IPS-18c (cell line): ENCODE data around the gene IGSF8.
"Not testable (repeated sequence)": the region's sequence is repeated elsewhere in the genome, so short reads cannot be mapped to it uniquely, and the experiment has no call there.

Experiments
- H3K4me3 ChIP-seq: 2 replicates; pipeline ENCODE4 v1.7.0; 2013; ENCODE audit warnings: low read depth, mild to moderate bottlenecking, low read length, moderate library complexity; ENCODE audit not compliant: insufficient read depth
- H3K9me3 ChIP-seq: one replicate; pipeline ENCODE4 v1.6.1; 2013; ENCODE audit warnings: mild to moderate bottlenecking, low read length, moderate library complexity; ENCODE audit not compliant: control insufficient read depth, insufficient read depth

Gene IGSF8

DNA sequence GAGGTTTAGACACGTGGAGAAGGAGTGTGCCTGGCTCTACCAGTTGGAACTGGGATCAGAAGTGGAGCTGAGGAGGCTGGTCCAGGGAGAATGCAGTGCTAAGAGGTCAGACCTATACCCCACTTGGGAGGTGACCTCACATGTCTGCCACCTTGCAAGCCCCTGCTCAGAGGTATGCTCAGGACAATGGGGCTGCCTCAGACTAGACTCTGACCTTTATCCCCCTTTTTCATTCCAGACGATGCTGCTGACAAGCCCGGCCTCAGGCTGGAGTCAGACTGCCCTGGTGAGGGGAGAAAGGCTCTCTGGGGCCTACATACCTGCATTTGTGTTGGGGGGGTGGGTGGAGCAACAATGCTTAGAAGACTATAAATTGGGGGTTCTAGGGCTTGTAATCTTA lies 33.7 kb downstream of the IGSF8 start:
- H3K4me3 ChIP-seq: no peak overlapping the region
- H3K9me3 ChIP-seq: peaks cover 3% of the 10 kb centered on the region

DNA sequence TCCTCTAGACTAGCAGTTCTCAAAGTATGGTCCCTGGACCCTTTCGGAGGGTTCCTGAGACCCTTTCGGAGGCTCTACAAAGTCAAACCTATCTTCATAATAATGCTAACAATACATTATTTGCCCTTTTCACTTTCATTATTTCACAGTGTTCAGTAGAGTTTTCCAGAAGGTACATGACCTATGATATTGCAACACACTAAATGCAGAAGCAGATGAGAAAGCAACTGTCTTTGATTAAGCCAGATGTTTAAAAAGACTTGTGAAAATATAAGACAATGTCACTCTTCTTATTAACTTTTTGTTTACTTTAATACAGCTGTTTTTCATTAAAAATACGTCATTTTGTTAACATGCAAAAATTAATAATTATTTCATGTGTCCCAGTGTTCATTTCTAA lies 34.3 kb downstream of the IGSF8 start:
- no peak overlapping the region for H3K4me3 ChIP-seq
- H3K9me3 ChIP-seq: peaks cover 3% of the 10 kb centered on the region

DNA sequence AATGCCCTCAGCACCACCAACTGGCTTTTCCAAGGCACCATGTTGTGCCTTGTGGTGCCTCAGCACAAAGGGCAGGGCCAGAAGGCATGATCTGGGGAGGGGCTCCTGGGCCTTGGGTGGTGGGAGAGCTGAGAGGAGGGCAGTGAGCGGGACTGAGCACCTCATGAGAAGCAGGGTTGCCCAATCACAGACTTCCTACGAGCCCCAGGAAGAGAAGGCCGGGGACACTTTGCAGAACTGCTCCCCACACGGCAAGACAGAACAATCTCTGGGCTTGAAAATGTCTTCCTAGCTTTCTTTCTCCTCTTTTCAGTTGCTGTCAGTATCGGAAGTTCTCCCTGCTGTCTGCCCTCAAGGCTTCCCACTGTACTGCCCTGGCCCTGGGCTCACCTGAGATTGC lies 35.2 kb downstream of the IGSF8 start:
- Histone ChIP-seq H3K9me3 (peaks cover 3% of the 10 kb centered on the region), H3K4me3 (no peak overlapping the region)

DNA sequence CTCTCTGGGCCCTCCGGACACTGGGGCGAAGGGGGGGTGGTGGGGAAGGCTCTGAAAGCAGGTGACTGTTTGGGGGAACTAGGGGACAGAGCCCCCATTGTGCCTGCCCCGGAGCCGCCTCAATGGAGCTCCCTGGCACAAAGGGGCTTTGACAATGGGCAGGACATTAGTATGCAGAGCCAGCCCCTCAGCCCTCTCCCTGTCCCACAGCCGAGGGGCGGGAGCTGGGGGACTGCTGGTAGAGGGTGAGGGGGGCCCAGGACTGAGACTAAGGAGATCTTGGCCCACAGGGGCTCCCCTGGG lies 36.2 kb downstream of the IGSF8 start:
- H3K4me3 ChIP-seq: no peak overlapping the region
- H3K9me3 ChIP-seq: peaks cover 3% of the 10 kb centered on the region

DNA sequence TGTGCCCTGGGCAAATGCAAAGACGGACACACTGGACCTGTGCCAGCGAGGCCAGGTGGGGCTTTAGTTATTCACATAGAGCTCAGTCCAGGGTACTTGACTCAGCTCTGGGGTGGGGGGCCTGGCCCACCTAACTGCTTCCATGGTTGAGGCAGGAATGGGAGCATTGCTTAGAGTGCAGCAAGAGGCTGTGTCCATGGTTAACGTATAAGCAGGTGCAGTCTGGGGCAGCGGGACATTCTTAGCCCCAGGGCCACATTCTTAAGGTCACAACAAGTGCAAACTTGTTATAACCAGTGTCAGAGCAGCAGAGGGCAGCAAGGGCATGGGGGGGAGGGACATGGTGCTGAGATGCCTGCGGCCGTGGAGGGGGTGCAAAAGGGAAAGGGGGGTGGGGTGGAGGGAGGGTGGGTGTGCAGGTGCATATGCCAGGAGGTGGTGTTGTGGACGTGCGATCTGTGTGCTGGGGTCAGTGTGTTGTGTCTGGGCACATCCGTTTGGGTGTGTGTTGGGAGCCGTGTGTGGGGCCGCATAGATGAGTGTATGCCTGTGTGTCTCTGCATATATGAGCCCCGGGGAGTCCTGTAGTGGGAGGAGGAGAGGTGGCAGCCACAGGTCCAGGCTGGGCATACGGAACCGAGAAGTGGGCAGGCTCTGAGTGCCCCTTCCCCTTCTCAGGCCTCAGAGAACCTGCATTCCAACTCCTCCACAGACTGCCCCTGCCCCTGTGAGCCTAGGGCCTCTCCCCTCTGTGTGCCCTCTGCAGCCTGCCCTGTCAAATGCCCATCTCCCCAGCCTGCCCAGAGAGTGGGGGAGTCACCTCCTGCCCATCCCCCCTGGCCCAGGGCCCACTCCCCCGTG lies 36.8 kb downstream of the IGSF8 start:
- no peak overlapping the region for H3K4me3 ChIP-seq
- peaks cover 1% of the 10 kb centered on the region for H3K9me3 ChIP-seq

DNA sequence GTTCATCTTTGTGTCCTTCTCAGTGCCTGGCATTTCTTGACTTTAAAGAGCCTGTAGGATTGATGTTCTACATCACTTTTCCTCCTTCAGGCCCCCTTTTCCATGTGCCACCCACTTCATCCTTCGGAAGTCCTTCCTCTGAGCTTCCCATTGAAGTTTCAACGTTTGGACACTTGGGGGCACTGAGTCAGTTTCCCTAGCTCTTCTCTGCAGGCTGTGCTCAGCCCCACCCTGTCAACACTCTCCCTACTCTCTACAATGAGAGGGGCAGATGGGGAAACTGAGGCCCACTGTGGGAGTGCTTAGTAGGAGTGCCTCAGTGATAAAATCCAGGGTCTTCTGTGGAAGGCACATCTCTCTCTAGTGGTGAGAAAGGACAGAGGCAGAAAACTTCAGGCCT lies 40.3 kb downstream of the IGSF8 start:
- H3K9me3 ChIP-seq: no peaks in the 10 kb centered on the region

DNA sequence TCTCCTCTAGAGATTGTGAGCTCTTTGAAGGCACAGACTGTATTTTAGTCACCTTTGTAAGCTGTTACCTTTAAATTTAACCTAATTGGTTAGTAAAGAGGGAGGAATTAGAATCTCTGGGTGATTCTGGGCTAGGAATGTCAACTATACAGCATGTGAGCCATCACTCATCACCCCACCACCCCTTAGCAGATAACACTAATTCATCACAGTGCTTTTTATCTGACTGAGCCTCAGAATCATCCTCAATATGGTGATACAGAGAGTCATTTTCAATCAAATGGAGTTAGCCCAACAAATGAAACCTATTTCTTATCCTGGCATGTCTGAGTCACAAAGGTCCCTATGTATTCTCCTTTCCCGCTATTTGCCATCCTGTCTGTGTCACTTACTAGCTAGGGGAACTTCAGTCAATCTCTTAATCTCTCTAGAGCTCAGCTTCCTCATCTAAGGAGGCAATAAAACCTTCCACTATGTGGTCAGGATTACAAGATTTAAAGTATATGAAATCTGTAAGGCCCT lies 41.7 kb downstream of the IGSF8 start:
- H3K9me3 ChIP-seq: no peaks in the 10 kb centered on the region
- H3K4me3 ChIP-seq: no peak overlapping the region

More for the DNA sequence above, 40.3 kb downstream of the IGSF8 start:
- no peak overlapping the region for H3K4me3 ChIP-seq

DNA sequence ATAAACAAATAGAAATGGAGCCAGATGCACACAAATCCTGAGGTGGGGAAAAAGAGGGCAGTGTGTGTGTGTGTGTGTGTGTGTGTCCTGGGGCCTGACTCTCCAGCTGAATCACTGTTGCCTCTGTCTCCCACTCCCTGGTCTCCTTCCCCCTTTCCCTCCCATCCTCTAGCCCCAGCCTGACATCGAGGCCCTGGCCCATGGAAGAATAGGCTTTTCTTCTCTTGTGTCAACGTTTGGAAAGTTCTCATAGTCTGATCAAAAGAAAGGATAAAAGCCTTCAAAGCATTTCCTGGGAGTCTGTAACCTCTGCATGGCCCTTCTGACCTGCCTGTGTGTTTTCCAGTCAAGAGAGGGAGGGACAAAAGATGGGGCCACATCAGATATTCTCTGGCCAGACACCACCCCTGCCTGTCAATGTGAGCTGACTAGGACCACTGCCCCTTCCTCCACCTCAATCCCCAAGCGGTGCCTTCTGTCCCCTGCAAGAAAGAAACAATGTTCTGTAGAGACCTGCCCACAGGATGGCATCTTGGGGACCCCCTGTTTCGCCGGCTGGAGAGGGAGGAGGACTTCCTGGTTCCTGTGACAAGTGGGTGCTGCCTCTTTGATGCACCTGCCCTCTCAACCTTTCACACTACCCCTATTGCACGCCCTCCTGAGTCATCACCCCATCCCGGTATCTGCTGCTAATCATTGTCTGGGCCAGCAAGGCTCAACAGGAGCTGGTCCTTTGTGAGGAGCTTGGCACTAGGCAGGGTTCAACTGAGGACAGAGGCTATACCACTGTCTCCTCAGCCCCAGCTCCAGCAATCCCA lies 44.7 kb downstream of the IGSF8 start:
- Histone ChIP-seq H3K4me3 (no peak overlapping the region), H3K9me3 (no peaks in the 10 kb centered on the region)

DNA sequence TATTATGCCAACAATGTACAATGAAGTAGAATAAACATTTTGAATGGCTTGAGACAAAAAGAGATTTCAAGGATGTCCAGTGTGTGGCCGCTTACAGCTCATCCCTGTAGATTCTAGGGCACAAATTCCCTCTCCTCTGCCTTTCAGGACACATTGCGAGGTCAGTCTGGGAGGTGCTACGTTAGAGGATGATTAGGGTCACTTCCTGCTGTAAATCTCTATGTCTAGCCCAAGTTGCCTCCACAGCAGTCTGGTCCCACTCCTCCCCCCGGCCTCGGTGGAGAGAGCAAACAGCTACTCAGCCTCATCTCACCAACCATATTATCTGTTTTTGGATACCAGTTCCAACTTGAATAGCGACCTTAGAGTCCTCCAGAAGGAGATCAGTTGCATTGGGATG lies 45.5 kb downstream of the IGSF8 start:
- no peaks in the 10 kb centered on the region for H3K9me3 ChIP-seq
- H3K4me3 ChIP-seq: no peak overlapping the region

DNA sequence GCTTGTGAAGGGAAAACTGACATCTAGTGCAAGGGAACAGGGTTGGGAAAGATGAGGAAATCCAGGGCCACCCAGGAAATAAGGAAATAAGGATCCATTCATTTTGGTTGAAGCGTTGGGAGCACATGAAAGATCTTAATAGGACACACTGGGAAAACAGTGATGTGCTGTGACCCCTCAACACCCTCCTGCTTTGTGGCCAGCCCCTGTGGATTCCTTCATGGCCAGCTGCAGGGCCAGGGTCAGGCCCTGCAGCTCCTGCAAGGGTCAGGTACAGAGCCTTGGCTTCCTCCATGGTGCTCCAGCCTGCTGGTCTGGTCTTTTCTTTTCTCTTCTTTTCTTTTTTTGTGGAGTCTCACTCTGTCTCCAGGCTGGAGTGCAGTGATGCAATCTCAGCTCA lies 47.8 kb downstream of the IGSF8 start:
- H3K9me3 ChIP-seq: no peaks in the 10 kb centered on the region
- H3K4me3 ChIP-seq: no peak overlapping the region

DNA sequence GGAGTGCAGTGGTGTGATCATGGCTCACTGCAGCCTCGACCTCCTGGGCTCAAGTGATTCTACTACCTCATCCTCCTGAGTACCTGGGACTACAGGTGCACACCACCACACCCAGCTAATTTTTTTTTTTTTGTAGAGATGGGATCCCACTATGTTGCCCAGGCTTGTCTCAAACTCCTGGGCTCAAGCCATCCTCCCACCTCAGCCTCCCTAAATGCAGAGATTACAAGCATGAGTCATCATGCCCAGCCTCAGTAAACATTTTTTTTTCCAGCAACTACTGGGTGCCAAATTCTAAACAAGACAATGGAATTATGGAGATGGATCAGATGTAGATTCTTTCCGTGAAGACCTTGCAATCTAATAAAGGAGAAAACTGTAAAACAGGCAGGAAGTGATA lies 48.2 kb downstream of the IGSF8 start:
- H3K4me3 ChIP-seq, H3K9me3 ChIP-seq: not testable (repeated sequence)

DNA sequence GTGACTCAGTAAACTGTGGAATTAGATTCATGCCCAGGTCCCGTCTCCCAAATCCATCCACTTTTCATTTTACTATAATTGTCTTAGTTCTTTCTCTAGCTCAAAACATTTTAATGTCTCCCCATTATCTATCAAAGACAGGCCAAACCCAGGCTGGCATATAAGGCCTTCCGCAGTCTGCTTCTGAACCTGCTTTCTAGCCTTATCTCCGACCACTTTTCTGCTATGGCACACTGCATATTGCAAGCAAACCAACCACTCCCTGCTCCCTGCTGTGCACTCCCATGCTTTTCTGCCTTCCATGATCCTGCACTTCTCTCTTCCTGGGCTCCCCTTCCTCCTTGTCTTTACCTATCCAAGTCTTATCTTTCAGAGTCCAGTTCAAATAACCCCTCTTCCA lies 49.3 kb downstream of the IGSF8 start:
- H3K4me3 ChIP-seq: no peak overlapping the region
- H3K9me3 ChIP-seq: no peaks in the 10 kb centered on the region

DNA sequence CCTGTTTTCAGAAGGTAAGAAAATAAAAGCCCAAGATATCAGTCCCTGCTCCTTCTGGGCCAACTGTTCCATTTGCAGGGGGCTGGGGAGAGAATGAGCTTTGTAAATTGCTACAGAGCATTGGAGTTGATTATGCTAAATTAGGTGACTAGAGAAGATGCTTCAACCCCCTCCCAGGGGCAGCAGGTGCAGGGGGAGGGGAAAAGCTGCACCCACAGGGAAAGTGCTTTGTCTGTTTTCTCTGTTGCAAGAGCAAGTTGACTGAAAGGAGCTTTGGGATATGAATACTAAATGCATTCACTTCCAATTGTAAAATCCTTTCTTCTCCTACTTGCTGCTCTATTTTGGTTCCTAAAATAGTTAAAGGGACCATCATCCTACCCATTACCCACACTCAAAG lies 50.1 kb downstream of the IGSF8 start:
- H3K4me3 ChIP-seq: no peak overlapping the region
- H3K9me3 ChIP-seq: peaks cover 2% of the 10 kb centered on the region

DNA sequence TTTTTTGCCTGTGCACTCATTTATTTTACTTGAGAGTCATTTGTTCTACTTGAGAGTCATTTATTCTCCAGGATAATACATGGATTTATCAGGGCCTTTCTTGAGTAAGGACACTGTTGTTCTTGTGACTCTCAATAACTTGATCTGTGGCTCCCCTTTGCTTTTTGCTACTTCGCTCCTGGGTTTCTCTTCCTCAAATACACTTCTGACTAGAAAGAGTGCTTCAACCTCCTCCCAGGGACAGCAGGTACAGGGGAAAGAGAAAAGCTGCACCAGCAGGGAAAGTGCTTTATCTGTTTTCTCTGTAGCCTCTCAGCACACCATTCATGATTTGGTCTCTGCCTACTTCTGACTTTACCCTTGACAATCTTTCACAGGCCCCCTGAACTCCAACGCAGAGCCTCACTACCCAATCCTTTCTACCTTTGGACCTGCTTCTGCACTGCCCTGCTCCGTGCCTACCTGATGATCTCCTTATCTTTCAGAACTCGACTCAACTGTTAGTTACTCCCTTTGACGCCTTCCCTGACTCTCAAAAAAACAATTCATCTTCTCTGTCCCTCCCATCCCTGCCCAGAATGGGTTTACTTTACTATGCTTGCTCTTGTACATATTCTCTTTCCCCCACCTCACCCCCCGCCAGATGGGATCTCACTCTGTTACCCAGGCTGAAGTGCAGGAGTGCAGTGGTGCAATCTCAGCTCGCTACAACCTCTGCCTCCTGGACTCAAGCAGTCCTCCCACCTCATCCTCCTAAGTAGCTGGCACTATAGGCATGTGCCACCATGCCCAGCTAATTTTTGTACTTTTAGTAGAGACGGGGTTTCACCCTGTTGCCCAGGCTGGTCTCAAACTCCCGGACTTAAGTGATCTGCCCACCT lies 51.1 kb downstream of the IGSF8 start:
- H3K4me3 ChIP-seq: no peak overlapping the region
- peaks cover 2% of the 10 kb centered on the region for H3K9me3 ChIP-seq

DNA sequence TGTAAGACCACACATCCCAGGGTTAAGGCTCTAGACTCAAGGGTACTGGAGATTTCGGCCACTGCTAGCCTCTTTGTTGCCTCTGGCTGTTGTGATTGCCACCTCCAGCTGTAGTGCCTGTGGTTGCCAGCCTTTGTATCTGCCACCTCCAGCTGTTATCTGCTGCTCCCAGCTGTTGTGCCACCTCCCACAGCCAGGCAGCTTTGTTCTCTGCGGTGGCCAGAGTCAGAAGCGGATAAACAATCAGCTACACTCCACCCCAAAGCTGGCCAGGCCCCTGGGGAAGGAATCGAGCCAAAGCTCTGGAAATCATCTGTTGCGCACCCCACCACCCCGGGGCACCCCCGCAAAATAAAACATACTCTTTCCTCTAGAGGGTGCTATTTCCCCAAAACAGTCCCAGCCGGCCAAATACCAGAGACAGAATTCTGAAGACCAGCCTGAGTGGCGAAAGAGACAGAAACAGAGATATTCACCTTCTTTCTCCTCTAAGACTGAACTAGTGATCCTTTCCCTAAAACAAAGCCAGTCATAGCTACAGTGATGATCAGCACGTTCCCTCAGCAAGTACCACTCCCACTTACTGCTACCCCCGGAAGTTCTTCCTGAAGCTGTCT lies 51.8 kb downstream of the IGSF8 start:
- Histone ChIP-seq H3K9me3 (peaks cover 2% of the 10 kb centered on the region), H3K4me3 (no peak overlapping the region)

DNA sequence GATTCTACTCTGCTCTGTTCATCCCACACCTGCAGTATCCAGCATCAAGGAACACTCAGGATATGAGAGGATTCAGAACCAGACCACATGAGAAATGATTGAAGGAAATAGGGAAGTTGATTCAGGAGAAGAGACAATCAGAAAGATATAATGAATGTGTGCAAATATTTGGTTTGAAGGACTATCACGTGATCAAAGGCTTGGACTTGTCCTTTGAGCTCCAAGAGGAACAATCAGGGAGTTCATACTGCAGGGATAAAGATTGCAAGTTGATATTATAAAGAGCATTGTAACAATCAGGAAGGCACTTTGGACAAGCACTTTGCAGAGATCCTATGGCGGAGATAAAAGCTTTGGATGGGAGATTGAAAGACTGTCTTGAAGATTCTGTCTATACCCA lies 52.8 kb downstream of the IGSF8 start:
- peaks cover 2% of the 10 kb centered on the region for H3K9me3 ChIP-seq
- no peak overlapping the region for H3K4me3 ChIP-seq

DNA sequence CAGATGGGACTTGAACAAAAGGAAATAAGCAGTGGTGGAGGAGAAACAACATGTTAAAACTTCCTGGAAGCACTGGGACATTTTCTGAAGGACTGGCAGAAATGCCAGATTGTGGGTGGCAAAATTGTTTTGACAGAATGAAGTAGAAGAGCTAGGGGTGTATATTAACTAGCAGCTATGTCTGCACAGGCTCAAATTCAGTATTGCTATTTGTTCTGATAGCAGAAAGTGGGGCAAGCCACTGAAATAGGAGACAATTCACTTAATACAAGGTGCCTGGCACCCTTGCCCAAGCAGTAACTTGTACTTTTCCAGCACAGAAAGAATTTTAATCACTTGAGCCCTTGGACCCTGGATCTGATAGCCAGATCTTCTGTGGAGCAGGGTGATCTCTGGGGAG lies 54.9 kb downstream of the IGSF8 start:
- H3K9me3 ChIP-seq: peaks cover 2% of the 10 kb centered on the region
- H3K4me3 ChIP-seq: no peak overlapping the region
